Stimulated activated naive CD8-positive, alpha-beta T cell treated with anti-CD3 and anti-CD28 coated beads, Interleukin-15, Interleukin-2, amounts not matched to agents 100 U/mL and 50 U/mL, for 24 hours (primary cell): ENCODE measurements around the gene MCM3.
A peak's percentile ranks its signal among the peaks of the same experiment; 100 is the strongest.

Source experiments
- ATAC-seq: fragments of 150-1000 bp; cut with Tn5 transposase; one replicate; pipeline ENCODE4 v1.10.0; 2021
- DNase-seq: peaks from one replicate; pipeline ENCODE4 v3.0.0; 2021

MCM3 gene

GRCh38 chr6:52249078-52249477 is 35.5 kb downstream of the MCM3 start:
- ATAC-seq: peak; percentile 21
- no peak for DNase-seq

- ATAC-seq: no peak
- no peak for DNase-seq
Measured at GRCh38 chr6:52245425-52245824, 39.1 kb downstream of the MCM3 start.

- no peak for ATAC-seq
- DNase-seq: no peak
Measured at GRCh38 chr6:52244400-52244799, 40.1 kb downstream of the MCM3 start, which contains the start of gene IL17F. IL17F (minus strand) TSS chr6:52244500; CDS start chr6:52244429, 71 bp downstream.

- DNase-seq: no peak
Measured at GRCh38 chr6:52243282-52243893, 41.2 kb downstream of the MCM3 start.

GRCh38 chr6:52241819-52242218 is 42.7 kb downstream of the MCM3 start:
- ATAC-seq (no peak), DNase-seq (no peak)

More at GRCh38 chr6:52243282-52243893, 41.2 kb downstream of the MCM3 start:
- no peak for ATAC-seq

- DNase-seq: peak; percentile 41
- peak; percentile 73 for ATAC-seq
Measured at GRCh38 chr6:52233975-52234823, 50.3 kb downstream of the MCM3 start.

- DNase-seq: no peak
- ATAC-seq: no peak
Measured at GRCh38 chr6:52233005-52233404, 51.5 kb downstream of the MCM3 start.

GRCh38 chr6:52231406-52232127 is 53.0 kb downstream of the MCM3 start:
- peak; percentile 55 for DNase-seq
- peak; percentile 62 for ATAC-seq

- ATAC-seq (no peak), DNase-seq (no peak)
Measured at GRCh38 chr6:52230685-52231084, 53.9 kb downstream of the MCM3 start.

GRCh38 chr6:52227495-52227894 is 57.0 kb downstream of the MCM3 start:
- ATAC-seq: peak; percentile 94
- peak; percentile 73 for DNase-seq

- DNase-seq (peak; percentile 41), ATAC-seq (peak; percentile 98)
Measured at GRCh38 chr6:52221302-52221701, 63.2 kb downstream of the MCM3 start.

GRCh38 chr6:52217761-52218160 is 66.8 kb downstream of the MCM3 start:
- DNase-seq: no peak
- ATAC-seq: no peak

GRCh38 chr6:52216932-52217575 is 67.5 kb downstream of the MCM3 start:
- ATAC-seq: no peak

GRCh38 chr6:52215787-52216186 is 68.8 kb downstream of the MCM3 start:
- no peak for ATAC-seq

More at GRCh38 chr6:52216932-52217575, 67.5 kb downstream of the MCM3 start:
- no peak for DNase-seq

More at GRCh38 chr6:52215787-52216186, 68.8 kb downstream of the MCM3 start:
- DNase-seq: no peak
